ENCODE results near the gene GDF15. TPM values are rescaled to one million over a fixed set of nuclear protein-coding genes. Genes with fewer than 3 reads are reported as not detected.

Gene GDF15
- total RNA-seq, 1 experiment from 2014 or later, result 27.3 TPM

- ATAC-seq (peak; percentile 69), DNase-seq (ENCODE audit: low spot score) (peak; percentile 90)
- CTCF ChIA-PET, result interaction anchor here (0.6 to 6.1 kb wide), 50 partner anchors 8 to 1270 kb away, joined by 3 to 106 read pairs (median 6); partner anchors contain the start of genes IQCN, JUND, LRRC25 and LSM4
- H3K27me3 Mint-ChIP-seq (ENCODE audit: low read depth), result peaks cover 32% of the 10 kb centered on the region
- peaks cover 11% of the 10 kb centered on the region for H3K36me3 Mint-ChIP-seq
- POLR2A ChIA-PET, result interaction anchor here (0.5 to 3.3 kb wide), 5 partner anchors 21 to 252 kb away, joined by 3 to 28 read pairs (median 4); partner anchors contain the start of gene JUND
- H3K27ac Mint-ChIP-seq, result no peak overlapping the region
- H3K9me3 Mint-ChIP-seq, result no peaks in the 10 kb centered on the region
- H3K4me1 Mint-ChIP-seq, result peaks cover 29% of the 10 kb centered on the region
- H3K4me3 Mint-ChIP-seq, result peak overlapping the region; percentile 73
- TF ChIP-seq ZSCAN18 (CRISPR knock-in tag; IDR thresholded peaks at IDR 0.05) (no peak), SMAD4 (CRISPR knock-in tag; IDR thresholded peaks at IDR 0.05) (peak; percentile 59; the same call in 1 of the 2 replicates), ELF4 (CRISPR knock-in tag; IDR thresholded peaks at IDR 0.05; ENCODE audit: low read depth) (no peak), TP53 (CRISPR knock-in tag; IDR thresholded peaks at IDR 0.05) (no peak), ZNF263 (CRISPR knock-in tag; IDR thresholded peaks at IDR 0.05; ENCODE audit: low read depth) (no peak), E2F1 (CRISPR knock-in tag; IDR thresholded peaks at IDR 0.05) (peak; percentile 35; the same call in 1 of the 2 replicates), AR (CRISPR knock-in tag; IDR thresholded peaks at IDR 0.05) (no peak), JUN (CRISPR knock-in tag; IDR thresholded peaks at IDR 0.05) (no peak), E2F5 (CRISPR knock-in tag; IDR thresholded peaks at IDR 0.05) (peak; percentile 79), CREB1 (CRISPR knock-in tag; IDR thresholded peaks at IDR 0.05) (0 out of 2 replicates have a peak, but pooled peaks have one; percentile 45), ZBTB21 (CRISPR knock-in tag; IDR thresholded peaks at IDR 0.05; ENCODE audit: borderline replicate concordance) (no peak), HMGA2 (CRISPR knock-in tag; IDR thresholded peaks at IDR 0.05) (no peak), ATF6 (CRISPR knock-in tag; IDR thresholded peaks at IDR 0.05) (no peak), GRHL2 (CRISPR knock-in tag; IDR thresholded peaks at IDR 0.05; ENCODE audit: insufficient replicate concordance, severe bottlenecking) (no peak), ZNF317 (CRISPR knock-in tag; IDR thresholded peaks at IDR 0.05; ENCODE audit: borderline replicate concordance, low read depth) (no peak), ZNF425 (CRISPR knock-in tag; conservative IDR thresholded peaks at IDR 0.05) (no peak), PRDM15 (CRISPR knock-in tag; IDR thresholded peaks at IDR 0.05) (no peak), TEAD4 (CRISPR knock-in tag; IDR thresholded peaks at IDR 0.05) (no peak), RORB (CRISPR knock-in tag; IDR thresholded peaks at IDR 0.05) (no peak), IRF1 (CRISPR knock-in tag; IDR thresholded peaks at IDR 0.05) (no peak), IRF2 (CRISPR knock-in tag; IDR thresholded peaks at IDR 0.05; ENCODE audit: borderline replicate concordance, low read depth) (no peak)
These were observed 2.4 kb downstream of the GDF15 start for GRCh38 chr19:18388100-18388959.

All from WTC11 (cell line).